T-cell (primary cell): ENCODE results near the gene DOCK11. TPM values are rescaled to one million over a fixed set of nuclear protein-coding genes. Genes with fewer than 3 reads are reported as not detected.

ENCODE experiments used
- ATAC-seq, 4 experiments: fragments of 200-7000 bp in 3 of 4; fragments of 150-1000 bp in 1 of 4; cut with Tn5 transposase; replicated peaks in 1 of 4; 1 replicate in 3 of 4; 2 replicates in 1 of 4; pipeline ENCODE4 v1.10.0; 2021; ENCODE audit warnings: moderate library complexity in 3 of 4, mild to moderate bottlenecking in 2 of 4, moderate number of reproducible peaks in 1 of 4
- CTCF ChIA-PET, 2 donors: fragments of 300-600 bp; sonication (Branson Sonifier 250); formaldehyde crosslinking; loops; one replicate each; lab custom pipeline; 2022; ENCODE audit warnings: antibody characterized with exemption in 2 of 2; lab: Charles Lee
- POLR2A ChIA-PET, 2 donors: fragments of 300-600 bp; sonication (Branson Sonifier 250); formaldehyde crosslinking; loops; one replicate each; lab custom pipeline; 2022; ENCODE audit warnings: antibody characterized with exemption in 2 of 2; lab: Charles Lee
- DNase-seq, 35 experiments: peaks; one replicate each; pipeline versions ENCODE4 v3.0.0 to v3.0.0-alpha.2; 2013 to 2023
- H3K27ac ChIP-seq: one replicate; pipeline ENCODE4 v1.5.1; 2013; ENCODE audit warnings: low read length
- H3K27me3 ChIP-seq, 2 experiments: replicated peaks in 1 of 2; 1 replicate in 1 of 2; 2 replicates in 1 of 2; pipeline versions ENCODE4 v1.6.1 to v1.7.0; 2013; ENCODE audit warnings: low read length in 1 of 2, mixed read lengths in 1 of 2; ENCODE audit not compliant: control insufficient read depth in 2 of 2, insufficient read depth in 2 of 2; ENCODE audit errors: extremely low read depth in 1 of 2
- H3K36me3 ChIP-seq, 2 donors: 1 replicate in 1 of 2; 2 replicates in 1 of 2; pipeline versions ENCODE4 v1.6.1 to v1.7.0; 2013; ENCODE audit warnings: low read length in 1 of 2; ENCODE audit not compliant: control insufficient read depth in 2 of 2, insufficient read depth in 1 of 2; ENCODE audit errors: extremely low read depth in 1 of 2
- H3K4me1 ChIP-seq, 2 experiments: 1 replicate in 1 of 2; 2 replicates in 1 of 2; pipeline versions ENCODE4 v1.6.1 to v1.7.0; 2013; ENCODE audit warnings: low read length in 2 of 2, mixed read lengths in 1 of 2; ENCODE audit not compliant: insufficient read depth in 2 of 2, control insufficient read depth in 1 of 2; ENCODE audit errors: extremely low read depth in 1 of 2
- H3K4me3 ChIP-seq, 2 donors: 1 replicate in 1 of 2; 2 replicates in 1 of 2; pipeline versions ENCODE4 v1.5.1 to v1.7.0; 2013; ENCODE audit warnings: mild to moderate bottlenecking in 2 of 2, low read length in 1 of 2, moderate library complexity in 1 of 2; ENCODE audit not compliant: control insufficient read depth in 1 of 2; ENCODE audit errors: extremely low read depth in 1 of 2
- H3K9me3 ChIP-seq: 2 replicates; pipeline ENCODE4 v1.7.0; 2013
- H3K27ac Mint-ChIP-seq, 2 donors: one replicate each; pipeline ENCODE4 v1.8.0; 2020 to 2021; ENCODE audit warnings: mild to moderate bottlenecking in 2 of 2, mixed read lengths in 2 of 2
- H3K27me3 Mint-ChIP-seq, 2 donors: one replicate each; pipeline ENCODE4 v1.8.0; 2021 to 2022; ENCODE audit warnings: mixed read lengths in 2 of 2
- H3K36me3 Mint-ChIP-seq: one replicate; pipeline ENCODE4 v1.8.0; 2021; ENCODE audit warnings: mixed read lengths
- H3K4me1 Mint-ChIP-seq, 3 donors: one replicate each; pipeline ENCODE4 v1.8.0; 2020 to 2022; ENCODE audit warnings: mixed read lengths in 3 of 3, mild to moderate bottlenecking in 1 of 3
- H3K4me3 Mint-ChIP-seq, 3 donors: one replicate each; pipeline ENCODE4 v1.8.0; 2020 to 2022; ENCODE audit warnings: mild to moderate bottlenecking in 3 of 3, mixed read lengths in 3 of 3, moderate library complexity in 3 of 3
- H3K9me3 Mint-ChIP-seq, 3 donors: one replicate each; pipeline ENCODE4 v1.8.0; 2020 to 2022; ENCODE audit warnings: mixed read lengths in 3 of 3
- WGBS: methylation state at CpG from one replicate; pipeline ENCODE4 v1.1.5; 2013; ENCODE audit warnings: missing lambda C conversion rate; ENCODE audit not compliant: insufficient coverage; 5-methylcytosine and 5-hydroxymethylcytosine counted together
- total RNA-seq, 35 experiments: library from RNA in 6 of 35; stranded (reverse) in 6 of 35; fragments of 120-200 nt in 1 of 35; gene quantifications; one replicate each; pipeline versions ENCODE4 v1.2.1 to v1.2.4 and lab custom pipeline; 2013 to 2026

DOCK11 gene
- total RNA-seq, 5 donors from 2014 or later (not counting 1 experiment from before 2014, with no cell fraction given): 90.7 to 102 (median 94.5) TPM

DNA sequence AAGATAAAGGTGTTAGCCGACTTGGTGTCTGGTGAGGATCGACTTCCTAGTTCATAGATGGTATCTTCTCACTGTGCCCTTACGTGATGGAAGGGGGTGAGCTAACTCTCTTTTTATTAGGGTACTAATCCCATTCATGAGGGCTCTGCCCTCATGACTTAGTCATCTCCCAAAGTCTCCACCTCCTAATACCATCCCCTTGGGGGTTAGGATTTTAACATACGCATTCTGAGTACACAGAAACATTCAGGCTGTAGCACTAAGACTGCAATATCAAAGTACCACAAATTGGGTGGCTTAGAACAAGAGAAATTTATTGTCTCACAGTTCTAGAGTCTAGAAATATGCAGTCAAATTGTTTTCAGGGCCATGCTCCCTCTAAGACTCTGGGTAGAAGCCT is 173.8 kb downstream of the DOCK11 start:
- ChIA-PET CTCF (no interaction called here), POLR2A (no interaction called here)
- WGBS: no CpG with 5 or more reads among the region's 4 CpGs
- Histone ChIP-seq H3K36me3 (peaks cover 6 to 37% of the 10 kb centered on the region in 2 donors), H3K27me3 (no peaks in the 10 kb centered on the region), H3K4me1 (no peaks in the 10 kb centered on the region), H3K27ac (no peak overlapping the region), H3K9me3 (no peaks in the 10 kb centered on the region), H3K4me3 (no peak overlapping the region)
- DNase-seq: no peak
- peaks cover 0 to 11% of the 10 kb centered on the region in 2 donors for H3K27me3 Mint-ChIP-seq
- peaks cover 25% of the 10 kb centered on the region for H3K36me3 Mint-ChIP-seq
- H3K27ac Mint-ChIP-seq: no peak overlapping the region
- no peak overlapping the region for H3K4me3 Mint-ChIP-seq
- H3K4me1 Mint-ChIP-seq: peaks cover 0 to 7% (median 2%) of the 10 kb centered on the region in 3 donors
- no peaks in the 10 kb centered on the region for H3K9me3 Mint-ChIP-seq
- no peak for ATAC-seq

DNA sequence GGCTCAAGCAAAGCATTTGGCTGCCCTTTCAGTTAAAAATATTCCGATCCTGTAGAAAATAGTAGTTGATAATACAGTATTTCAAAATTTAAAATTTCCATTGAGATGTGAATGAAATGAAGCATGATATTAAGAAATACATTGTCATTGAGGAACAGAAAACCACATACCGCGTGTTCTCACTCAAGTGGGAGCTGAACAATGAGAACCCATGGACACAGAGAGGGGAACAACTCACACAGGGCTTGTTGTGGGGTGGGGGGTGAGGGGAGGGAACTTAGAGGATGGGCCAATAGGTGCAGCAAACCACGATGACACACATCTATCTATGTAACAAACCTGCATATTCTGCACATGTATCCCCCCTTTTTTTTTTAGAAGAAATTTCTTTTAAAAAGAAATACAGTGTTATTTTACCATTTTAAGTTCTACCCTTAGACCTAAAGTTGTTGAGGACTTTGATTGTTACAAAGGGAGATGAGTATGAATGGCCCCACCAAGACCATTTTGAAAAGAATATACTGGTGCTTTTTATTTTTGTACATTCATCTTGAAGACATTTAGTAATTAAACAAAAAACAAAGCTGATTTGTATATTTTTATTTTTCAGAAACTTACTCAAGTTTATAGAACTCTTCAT is 179.8 kb downstream of the DOCK11 start:
- no peaks in the 10 kb centered on the region for H3K9me3 Mint-ChIP-seq
- no peak overlapping the region for H3K27ac ChIP-seq
- peaks cover 10 to 57% of the 10 kb centered on the region in 2 donors for H3K36me3 ChIP-seq
- H3K4me1 Mint-ChIP-seq: no peaks in the 10 kb centered on the region
- no peaks in the 10 kb centered on the region for H3K27me3 Mint-ChIP-seq
- H3K4me1 ChIP-seq: no peaks in the 10 kb centered on the region
- H3K4me3 Mint-ChIP-seq: no peak overlapping the region
- ChIA-PET CTCF (no interaction called here), POLR2A (interaction anchor here in 1 of 2 donors (0.6 to 0.8 kb wide), 2 partner anchors 11 to 40 kb away, joined by 3 to 4 read pairs; no protein-coding TSS in a partner anchor)
- no peaks in the 10 kb centered on the region for H3K27me3 ChIP-seq
- DNase-seq (no peak), ATAC-seq (no peak)
- H3K4me3 ChIP-seq: no peak overlapping the region
- no peaks in the 10 kb centered on the region for H3K9me3 ChIP-seq
- WGBS: no CpG with 5 or more reads among the region's 4 CpGs
- H3K27ac Mint-ChIP-seq: no peak overlapping the region
- peaks cover 20% of the 10 kb centered on the region for H3K36me3 Mint-ChIP-seq

- H3K36me3 ChIP-seq: peaks cover 10 to 61% of the 10 kb centered on the region in 2 donors
- H3K36me3 Mint-ChIP-seq: peaks cover 18% of the 10 kb centered on the region
Measured at GRCh38 chrX:118675966-118676349, 180.3 kb downstream of the DOCK11 start.

GRCh38 chrX:118677318-118677717 is 181.7 kb downstream of the DOCK11 start:
- H3K4me3 Mint-ChIP-seq: no peak overlapping the region
- Histone ChIP-seq H3K9me3 (no peaks in the 10 kb centered on the region), H3K27ac (no peak overlapping the region), H3K4me1 (no peaks in the 10 kb centered on the region), H3K36me3 (peaks cover 4 to 64% of the 10 kb centered on the region in 2 donors), H3K4me3 (no peak overlapping the region), H3K27me3 (no peaks in the 10 kb centered on the region)
- H3K36me3 Mint-ChIP-seq: peaks cover 17% of the 10 kb centered on the region
- H3K27ac Mint-ChIP-seq: no peak overlapping the region
- DNase-seq: no peak
- POLR2A ChIA-PET: no interaction called here
- 100% methylated on average over 1 of the region's 2 CpGs for WGBS
- ATAC-seq: no peak
- H3K9me3 Mint-ChIP-seq: no peaks in the 10 kb centered on the region
- H3K27me3 Mint-ChIP-seq: no peaks in the 10 kb centered on the region
- H3K4me1 Mint-ChIP-seq: no peaks in the 10 kb centered on the region
- CTCF ChIA-PET: interaction anchor here in 1 of 2 donors (0.6 kb wide), 1 partner anchor 621 kb away, joined by 4 read pairs; no protein-coding TSS in a partner anchor

More at GRCh38 chrX:118675966-118676349, 180.3 kb downstream of the DOCK11 start:
- ATAC-seq (no peak), DNase-seq (no peak)
- Histone ChIP-seq H3K27ac (no peak overlapping the region), H3K27me3 (no peaks in the 10 kb centered on the region), H3K9me3 (no peaks in the 10 kb centered on the region), H3K4me3 (no peak overlapping the region), H3K4me1 (no peaks in the 10 kb centered on the region)
- ChIA-PET POLR2A (interaction anchor here in 1 of 2 donors (0.6 to 0.8 kb wide), 2 partner anchors 10 to 41 kb away, joined by 3 to 4 read pairs; no protein-coding TSS in a partner anchor), CTCF (no interaction called here)
- Mint-ChIP-seq H3K4me3 (no peak overlapping the region), H3K9me3 (no peaks in the 10 kb centered on the region), H3K27me3 (no peaks in the 10 kb centered on the region), H3K27ac (no peak overlapping the region), H3K4me1 (no peaks in the 10 kb centered on the region)

DNA sequence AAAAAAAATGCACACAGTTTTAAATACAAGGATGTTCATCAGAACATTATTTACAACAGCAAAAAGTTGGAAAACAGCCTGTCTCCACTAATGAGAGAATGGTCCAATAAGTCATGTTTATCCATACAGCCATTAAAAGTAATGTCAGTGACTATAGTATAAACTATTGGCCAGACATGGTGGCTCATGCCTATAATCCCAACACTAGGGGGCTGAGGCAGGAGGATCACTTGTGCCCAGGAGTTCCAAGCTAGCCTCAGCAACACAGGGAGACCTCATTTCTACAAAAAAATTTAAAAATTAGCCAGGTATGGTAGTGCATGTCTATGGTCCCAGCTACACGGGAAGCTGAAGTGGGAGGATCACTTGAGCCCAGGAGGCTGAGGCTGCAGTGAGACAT is 183.7 kb downstream of the DOCK11 start:
- Histone ChIP-seq H3K4me3 (no peak overlapping the region), H3K27ac (no peak overlapping the region), H3K27me3 (no peaks in the 10 kb centered on the region), H3K9me3 (no peaks in the 10 kb centered on the region), H3K4me1 (no peaks in the 10 kb centered on the region), H3K36me3 (peaks cover 4 to 66% of the 10 kb centered on the region in 2 donors)
- Mint-ChIP-seq H3K27ac (no peak overlapping the region), H3K4me1 (no peaks in the 10 kb centered on the region), H3K36me3 (peaks cover 20% of the 10 kb centered on the region), H3K9me3 (no peaks in the 10 kb centered on the region), H3K27me3 (no peaks in the 10 kb centered on the region), H3K4me3 (no peak overlapping the region)
- no peak for DNase-seq
- no CpG with 5 or more reads among the region's 1 CpG for WGBS
- ATAC-seq: no peak
- ChIA-PET POLR2A (no interaction called here), CTCF (no interaction called here)

GRCh38 chrX:118682258-118683014 is 186.8 kb downstream of the DOCK11 start:
- WGBS: no CpG with 5 or more reads among the region's 2 CpGs
- ATAC-seq (no peak), DNase-seq (no peak)
- H3K4me3 ChIP-seq: no peak overlapping the region
- Mint-ChIP-seq H3K9me3 (no peaks in the 10 kb centered on the region), H3K4me1 (no peaks in the 10 kb centered on the region), H3K36me3 (peaks cover 15% of the 10 kb centered on the region), H3K27ac (no peak overlapping the region), H3K4me3 (no peak overlapping the region), H3K27me3 (no peaks in the 10 kb centered on the region)
- H3K9me3 ChIP-seq: no peaks in the 10 kb centered on the region
- H3K27me3 ChIP-seq: no peaks in the 10 kb centered on the region
- POLR2A ChIA-PET: no interaction called here
- H3K4me1 ChIP-seq: no peaks in the 10 kb centered on the region
- no peak overlapping the region for H3K27ac ChIP-seq
- CTCF ChIA-PET: interaction anchor here in 1 of 2 donors (0.6 kb wide), 1 partner anchor 1275 kb away, joined by 3 read pairs; no protein-coding TSS in a partner anchor
- H3K36me3 ChIP-seq: peaks cover 4 to 47% of the 10 kb centered on the region in 2 donors
